ENCODE results near the gene THSD4. TPM values are rescaled to one million over a fixed set of nuclear protein-coding genes. Genes with fewer than 3 reads are reported as not detected.
"Not testable (repeated sequence)": the region's sequence is repeated elsewhere in the genome, so short reads cannot be mapped to it uniquely, and the experiment has no call there.

Gene THSD4
- total RNA-seq, 2 donors from 2014 or later, result 16.3 to 18.8 TPM

- intact Hi-C loops (cut with DNase I), result loop anchor here in 1 of 2 donors (10.0 kb wide), 1 partner anchor 55 kb away; no protein-coding TSS in a partner anchor
- not testable (repeated sequence) for DNase-seq (ENCODE audit: low spot score)
Measured at GRCh38 chr15:71439478-71439877, 324.2 kb downstream of the THSD4 start.

GRCh38 chr15:71440489-71441110, 325.3 kb downstream of the THSD4 start:
- no peak for DNase-seq (ENCODE audit: low spot score)
- intact Hi-C loops (cut with DNase I), result loop anchor here (2.0 to 5.0 kb wide), 3 partner anchors 318 to 543 kb away; partner anchors contain the start of gene THSD4 (in 1 of the 2)

- intact Hi-C loops (cut with DNase I), result loop anchor here in 1 of 2 donors (5.0 kb wide), 2 partner anchors 321 to 546 kb away; no protein-coding TSS in a partner anchor
- no peak for DNase-seq (ENCODE audit: low spot score)
Measured at GRCh38 chr15:71443538-71443937, 328.3 kb downstream of the THSD4 start.

GRCh38 chr15:71444032-71444810, 328.9 kb downstream of the THSD4 start:
- intact Hi-C loops (cut with DNase I), result loop anchor here in 1 of 2 donors (5.0 kb wide), 2 partner anchors 322 to 547 kb away; no protein-coding TSS in a partner anchor
- no peak for DNase-seq (ENCODE audit: low spot score)

- intact Hi-C loops (cut with DNase I), result loop anchor here in 1 of 2 donors (5.0 kb wide), 2 partner anchors 323 to 548 kb away; no protein-coding TSS in a partner anchor
- DNase-seq (ENCODE audit: low spot score), result no peak
Measured at GRCh38 chr15:71444866-71445590, 329.8 kb downstream of the THSD4 start.

- intact Hi-C loops (cut with DNase I), result loop anchor here in 1 of 2 donors (2.0 kb wide), 1 partner anchor 283 kb away; no protein-coding TSS in a partner anchor
- no peak for DNase-seq (ENCODE audit: low spot score)
Measured at GRCh38 chr15:71447328-71448250, 332.3 kb downstream of the THSD4 start.

- intact Hi-C loops (cut with DNase I), result loop anchor here in 1 of 2 donors (2.0 kb wide), 1 partner anchor 282 kb away; no protein-coding TSS in a partner anchor
- no peak for DNase-seq (ENCODE audit: low spot score)
Measured at GRCh38 chr15:71448688-71449114, 333.4 kb downstream of the THSD4 start.

- DNase-seq (ENCODE audit: low spot score), result no peak
- intact Hi-C loops (cut with DNase I), result loop anchor here in 1 of 2 donors (2.0 kb wide), 1 partner anchor 281 kb away; no protein-coding TSS in a partner anchor
Measured at GRCh38 chr15:71449363-71449762, 334.1 kb downstream of the THSD4 start.

GRCh38 chr15:71449956-71450355, 334.7 kb downstream of the THSD4 start:
- intact Hi-C loops (cut with DNase I), result loop anchor here (2.0 kb wide), 1 partner anchor 281 kb away; no protein-coding TSS in a partner anchor
- no peak for DNase-seq (ENCODE audit: low spot score)

- no peak for DNase-seq (ENCODE audit: low spot score)
- intact Hi-C loops (cut with DNase I), result loop anchor here in 1 of 2 donors (2.0 kb wide), 1 partner anchor 280 kb away; no protein-coding TSS in a partner anchor
Measured at GRCh38 chr15:71451130-71451529, 335.9 kb downstream of the THSD4 start.

GRCh38 chr15:71452893-71453292, 337.6 kb downstream of the THSD4 start:
- DNase-seq (ENCODE audit: low spot score), result no peak
- intact Hi-C loops (cut with DNase I), result no loop called here

GRCh38 chr15:71454462-71454996, 339.3 kb downstream of the THSD4 start:
- no peak for DNase-seq (ENCODE audit: low spot score)
- intact Hi-C loops (cut with DNase I), result no loop called here

- DNase-seq (ENCODE audit: low spot score), result no peak
- intact Hi-C loops (cut with DNase I), result no loop called here
Measured at GRCh38 chr15:71455107-71455506, 339.8 kb downstream of the THSD4 start.

- intact Hi-C loops (cut with DNase I), result no loop called here
- no peak for DNase-seq (ENCODE audit: low spot score)
Measured at GRCh38 chr15:71455878-71456277, 340.6 kb downstream of the THSD4 start.

GRCh38 chr15:71456362-71456761, 341.1 kb downstream of the THSD4 start:
- intact Hi-C loops (cut with DNase I), result no loop called here
- no peak for DNase-seq (ENCODE audit: low spot score)

GRCh38 chr15:71456811-71457210, 341.5 kb downstream of the THSD4 start:
- intact Hi-C loops (cut with DNase I), result no loop called here
- no peak for DNase-seq (ENCODE audit: low spot score)

GRCh38 chr15:71458089-71458660, 342.9 kb downstream of the THSD4 start:
- DNase-seq (ENCODE audit: low spot score), result no peak
- intact Hi-C loops (cut with DNase I), result no loop called here

GRCh38 chr15:71461748-71462147, 346.5 kb downstream of the THSD4 start:
- intact Hi-C loops (cut with DNase I), result no loop called here
- DNase-seq (ENCODE audit: low spot score), result no peak

Data from posterior vena cava (tissue), 2 donors.